ENCODE results near the gene HOMEZ. TPM values are rescaled to one million over a fixed set of nuclear protein-coding genes. Genes with fewer than 3 reads are reported as not detected.
"Not testable (repeated sequence)": the region's sequence is repeated elsewhere in the genome, so short reads cannot be mapped to it uniquely, and the experiment has no call there.

Gene HOMEZ
- total RNA-seq, 1 experiment from 2014 or later = 4.9 TPM

- H3K9me3 ChIP-seq (replicated peaks) = no peaks in the 10 kb centered on the region
- no peak overlapping the region for H3K4me3 ChIP-seq
- H3K27ac ChIP-seq = no peak overlapping the region
- H3K27me3 ChIP-seq (replicated peaks) = no peaks in the 10 kb centered on the region
- H3K4me1 ChIP-seq (replicated peaks) = peaks cover 20% of the 10 kb centered on the region
- no peaks in the 10 kb centered on the region for H3K36me3 ChIP-seq
- no peak for DNase-seq (ENCODE audit: low read depth in 1 of 2, low spot score in 2 of 2)
Observed at GRCh38 chr14:23281247-23281646, 4.7 kb downstream of the HOMEZ start.

- not testable (repeated sequence) for H3K9me3 ChIP-seq (replicated peaks); H3K4me1 ChIP-seq (replicated peaks); DNase-seq (ENCODE audit: low read depth in 1 of 2, low spot score in 2 of 2)
Observed at GRCh38 chr14:23277928-23278327, 8.0 kb downstream of the HOMEZ start.

GRCh38 chr14:23277189-23277588 lies 8.7 kb downstream of the HOMEZ start:
- Histone ChIP-seq H3K4me3 (no peak overlapping the region), H3K9me3 (replicated peaks) (no peaks in the 10 kb centered on the region), H3K36me3 (no peaks in the 10 kb centered on the region), H3K27me3 (replicated peaks) (no peaks in the 10 kb centered on the region), H3K27ac (no peak overlapping the region), H3K4me1 (replicated peaks) (peaks cover 6% of the 10 kb centered on the region)
- no peak for DNase-seq (ENCODE audit: low read depth in 1 of 2, low spot score in 2 of 2)

More at GRCh38 chr14:23277928-23278327, 8.0 kb downstream of the HOMEZ start:
- H3K27me3 ChIP-seq (replicated peaks); H3K4me3 ChIP-seq; H3K36me3 ChIP-seq; H3K27ac ChIP-seq: not testable (repeated sequence)

- H3K9me3 ChIP-seq (replicated peaks) = no peaks in the 10 kb centered on the region
- no peaks in the 10 kb centered on the region for H3K27me3 ChIP-seq (replicated peaks)
- no peak overlapping the region for H3K4me3 ChIP-seq
- no peaks in the 10 kb centered on the region for H3K36me3 ChIP-seq
- no peak overlapping the region for H3K27ac ChIP-seq
- DNase-seq (ENCODE audit: low read depth in 1 of 2, low spot score in 2 of 2) = no peak
- peaks cover 6% of the 10 kb centered on the region for H3K4me1 ChIP-seq (replicated peaks)
Observed at GRCh38 chr14:23275412-23275811, 10.5 kb downstream of the HOMEZ start.

DNA sequence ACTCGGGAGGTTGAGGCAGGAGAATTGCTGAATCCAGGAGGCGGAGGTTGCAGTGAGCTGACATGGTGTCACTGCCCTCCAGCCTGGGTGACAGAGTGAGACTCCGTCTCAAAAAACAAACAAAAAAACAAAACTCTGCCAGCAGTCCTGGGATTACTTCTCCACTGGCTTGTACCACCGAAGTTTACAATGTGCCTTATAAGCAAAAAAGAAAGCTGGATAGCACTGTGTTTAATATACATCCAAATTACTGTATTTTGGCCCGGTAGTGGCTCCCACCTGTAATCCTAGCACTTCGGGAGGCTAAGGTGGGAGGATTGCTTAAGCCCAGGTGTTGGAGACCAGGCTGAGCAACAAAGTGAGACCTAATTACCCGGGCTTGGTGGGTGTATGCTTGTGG lies 16.7 kb downstream of the HOMEZ start:
- no peak for DNase-seq (ENCODE audit: low read depth in 1 of 2, low spot score in 2 of 2)
- 0 out of 2 replicates have a peak, but pooled peaks cover 3% of the 10 kb centered on the region for H3K27me3 ChIP-seq (replicated peaks)
- H3K9me3 ChIP-seq (replicated peaks) = no peaks in the 10 kb centered on the region
- H3K36me3 ChIP-seq = no peaks in the 10 kb centered on the region
- H3K4me1 ChIP-seq (replicated peaks) = no peaks in the 10 kb centered on the region
- no peak overlapping the region for H3K27ac ChIP-seq
- no peak overlapping the region for H3K4me3 ChIP-seq

- not testable (repeated sequence) for H3K9me3 ChIP-seq (replicated peaks); H3K4me3 ChIP-seq; DNase-seq (ENCODE audit: low read depth in 1 of 2, low spot score in 2 of 2); H3K4me1 ChIP-seq (replicated peaks); H3K27ac ChIP-seq; H3K36me3 ChIP-seq
- H3K27me3 ChIP-seq (replicated peaks) = peaks cover 11% of the 10 kb centered on the region
Observed at GRCh38 chr14:23260849-23261248, 25.1 kb downstream of the HOMEZ start.

- Histone ChIP-seq H3K4me3 (no peak overlapping the region), H3K4me1 (replicated peaks) (no peaks in the 10 kb centered on the region), H3K9me3 (replicated peaks) (no peaks in the 10 kb centered on the region), H3K27me3 (replicated peaks) (peaks cover 8% of the 10 kb centered on the region), H3K27ac (no peak overlapping the region), H3K36me3 (no peaks in the 10 kb centered on the region)
- DNase-seq (ENCODE audit: low read depth in 1 of 2, low spot score in 2 of 2) = no peak
Observed at GRCh38 chr14:23259426-23259825, 26.5 kb downstream of the HOMEZ start.

GRCh38 chr14:23258256-23258655 lies 27.7 kb downstream of the HOMEZ start:
- H3K4me3 ChIP-seq = no peak overlapping the region

GRCh38 chr14:23252420-23253333 lies 33.3 kb downstream of the HOMEZ start:
- Histone ChIP-seq H3K27me3 (replicated peaks) (no peaks in the 10 kb centered on the region; the same call in 1 of the 2 replicates), H3K4me3 (no peak overlapping the region), H3K9me3 (replicated peaks) (no peaks in the 10 kb centered on the region), H3K4me1 (replicated peaks) (no peaks in the 10 kb centered on the region), H3K27ac (no peak overlapping the region), H3K36me3 (no peaks in the 10 kb centered on the region)
- no peak for DNase-seq (ENCODE audit: low read depth in 1 of 2, low spot score in 2 of 2)

More at GRCh38 chr14:23258256-23258655, 27.7 kb downstream of the HOMEZ start:
- H3K4me1 ChIP-seq (replicated peaks) = no peaks in the 10 kb centered on the region
- H3K36me3 ChIP-seq = no peaks in the 10 kb centered on the region
- no peak overlapping the region for H3K27ac ChIP-seq
- peaks cover 8% of the 10 kb centered on the region; the same call in 1 of the 2 replicates for H3K27me3 ChIP-seq (replicated peaks)
- DNase-seq (ENCODE audit: low read depth in 1 of 2, low spot score in 2 of 2) = no peak
- no peaks in the 10 kb centered on the region for H3K9me3 ChIP-seq (replicated peaks)

DNA sequence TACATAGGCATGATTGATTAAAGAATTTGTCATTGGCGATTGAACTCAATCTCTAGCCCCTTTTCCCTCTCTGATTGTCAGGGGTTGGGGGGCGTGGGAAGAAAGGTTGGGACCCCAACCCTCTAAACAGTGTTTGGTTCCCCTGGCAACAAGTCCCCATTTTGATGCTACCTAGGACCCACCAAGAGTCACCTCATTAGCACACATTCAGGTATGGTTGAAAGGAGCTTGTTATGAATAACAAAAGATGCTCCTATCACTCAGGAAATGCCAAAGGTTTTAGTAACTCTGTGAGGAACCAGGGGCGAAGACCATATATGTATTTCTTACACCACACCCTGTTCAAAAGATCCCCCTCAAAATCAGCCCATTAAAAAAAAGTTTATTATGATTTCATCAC lies 33.9 kb downstream of the HOMEZ start:
- Histone ChIP-seq H3K4me3 (no peak overlapping the region), H3K4me1 (replicated peaks) (no peaks in the 10 kb centered on the region), H3K36me3 (no peaks in the 10 kb centered on the region), H3K27me3 (replicated peaks) (no peaks in the 10 kb centered on the region; the same call in 1 of the 2 replicates), H3K27ac (no peak overlapping the region), H3K9me3 (replicated peaks) (no peaks in the 10 kb centered on the region)
- no peak for DNase-seq (ENCODE audit: low read depth in 1 of 2, low spot score in 2 of 2)

DNA sequence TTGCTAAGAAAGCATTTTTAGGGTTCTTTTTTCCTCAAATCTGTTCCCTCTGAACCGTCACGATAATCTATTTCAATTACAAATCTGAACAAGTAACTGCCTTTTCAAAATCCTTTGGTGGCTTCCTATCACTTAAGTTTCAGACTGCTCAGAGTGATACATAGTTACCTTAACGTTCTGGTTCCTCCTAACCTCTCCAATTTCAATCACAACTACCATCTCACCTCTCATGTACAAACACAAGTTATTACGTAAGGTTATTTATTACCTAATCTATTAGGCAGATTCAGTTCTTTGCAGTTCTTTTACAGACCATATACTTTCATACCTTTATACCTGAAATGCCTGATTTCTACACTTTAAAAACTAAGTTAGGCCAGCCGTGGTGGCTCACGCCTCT lies 36.1 kb downstream of the HOMEZ start:
- no peak overlapping the region for H3K4me3 ChIP-seq
- no peaks in the 10 kb centered on the region for H3K9me3 ChIP-seq (replicated peaks)
- no peak overlapping the region for H3K27ac ChIP-seq
- H3K36me3 ChIP-seq = no peaks in the 10 kb centered on the region
- no peak for DNase-seq (ENCODE audit: low read depth in 1 of 2, low spot score in 2 of 2)
- H3K27me3 ChIP-seq (replicated peaks) = no peaks in the 10 kb centered on the region
- no peaks in the 10 kb centered on the region for H3K4me1 ChIP-seq (replicated peaks)

DNA sequence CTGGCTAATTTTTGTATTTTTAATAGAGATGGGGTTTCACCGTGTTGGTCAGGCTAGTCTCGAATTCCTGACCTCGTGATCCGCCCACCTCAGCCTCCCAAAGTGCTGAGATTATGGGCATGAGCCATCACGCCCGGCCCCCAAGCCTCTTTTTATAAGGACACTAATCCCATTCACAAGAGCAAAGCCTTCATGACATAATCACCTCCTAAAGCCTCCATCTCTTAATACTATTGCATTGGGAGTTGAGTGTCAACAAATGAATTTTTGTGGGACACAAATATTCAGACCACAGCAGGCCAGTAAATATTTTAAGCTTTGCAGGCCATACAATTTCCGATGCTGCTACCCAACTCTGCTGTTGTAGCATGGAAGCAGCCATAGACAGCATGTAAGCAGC lies 37.3 kb downstream of the HOMEZ start:
- Histone ChIP-seq H3K27ac (no peak overlapping the region), H3K27me3 (replicated peaks) (no peaks in the 10 kb centered on the region), H3K36me3 (no peaks in the 10 kb centered on the region), H3K4me1 (replicated peaks) (no peaks in the 10 kb centered on the region), H3K4me3 (no peak overlapping the region), H3K9me3 (replicated peaks) (no peaks in the 10 kb centered on the region)
- DNase-seq (ENCODE audit: low read depth in 1 of 2, low spot score in 2 of 2) = peak in 1 of 2 experiments; percentile 24

- Histone ChIP-seq H3K4me3 (no peak overlapping the region), H3K27me3 (replicated peaks) (no peaks in the 10 kb centered on the region), H3K9me3 (replicated peaks) (no peaks in the 10 kb centered on the region), H3K27ac (no peak overlapping the region), H3K36me3 (no peaks in the 10 kb centered on the region), H3K4me1 (replicated peaks) (peaks cover 11% of the 10 kb centered on the region)
- DNase-seq (ENCODE audit: low read depth in 1 of 2, low spot score in 2 of 2) = no peak
Observed at GRCh38 chr14:23245282-23245681, 40.6 kb downstream of the HOMEZ start.

GRCh38 chr14:23243066-23243465 lies 42.9 kb downstream of the HOMEZ start:
- Histone ChIP-seq H3K36me3 (no peaks in the 10 kb centered on the region), H3K4me3 (no peak overlapping the region), H3K9me3 (replicated peaks) (no peaks in the 10 kb centered on the region), H3K27ac (0 out of 2 replicates have a peak overlapping the region, but pooled peaks have one; percentile 9), H3K4me1 (replicated peaks) (peaks cover 12% of the 10 kb centered on the region), H3K27me3 (replicated peaks) (no peaks in the 10 kb centered on the region)
- DNase-seq (ENCODE audit: low read depth in 1 of 2, low spot score in 2 of 2) = peak; percentile 37 to 52

Measured in SJSA1 (cell line).